ENCODE data around the gene ASTN2. TPM values are rescaled to one million over a fixed set of nuclear protein-coding genes. Genes with fewer than 3 reads are reported as not detected.

Gene ASTN2
- polyA plus RNA-seq, 1 experiment: 12.8 TPM

DNA sequence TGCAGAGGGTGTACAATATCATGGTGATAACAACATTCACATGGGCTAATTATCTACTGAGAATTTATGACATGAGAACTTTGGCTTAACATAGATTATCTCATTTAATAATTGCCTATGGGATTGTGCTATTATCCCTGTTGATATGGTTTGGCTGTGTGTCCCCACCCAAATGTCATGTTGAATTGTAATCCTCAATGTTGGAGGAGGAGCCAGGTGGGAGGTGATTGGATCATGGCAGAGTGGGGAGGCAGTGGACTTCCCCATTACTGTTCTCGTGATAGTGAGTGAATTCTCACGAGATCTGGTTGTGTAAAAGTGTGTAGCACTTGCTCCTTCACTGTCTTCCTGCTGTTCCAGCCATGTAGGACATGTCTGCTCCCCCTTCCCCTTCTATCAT, 541.4 kb downstream of the ASTN2 start:
- ChIA-PET CTCF (interaction anchor here (1.5 kb wide), 1 partner anchor 136 kb away, joined by 3 read pairs; no protein-coding TSS in a partner anchor), POLR2A (no interaction called here)
- Histone ChIP-seq H3K4me3 (ENCODE audit: low read depth, low read length) (no peak overlapping the region), H3K27me3 (ENCODE audit: control insufficient read depth, insufficient read depth, low read length) (no peaks in the 10 kb centered on the region), H3K36me3 (ENCODE audit: control insufficient read depth, insufficient read depth, low read length) (no peaks in the 10 kb centered on the region)
- TF ChIP-seq, protein P1, sequence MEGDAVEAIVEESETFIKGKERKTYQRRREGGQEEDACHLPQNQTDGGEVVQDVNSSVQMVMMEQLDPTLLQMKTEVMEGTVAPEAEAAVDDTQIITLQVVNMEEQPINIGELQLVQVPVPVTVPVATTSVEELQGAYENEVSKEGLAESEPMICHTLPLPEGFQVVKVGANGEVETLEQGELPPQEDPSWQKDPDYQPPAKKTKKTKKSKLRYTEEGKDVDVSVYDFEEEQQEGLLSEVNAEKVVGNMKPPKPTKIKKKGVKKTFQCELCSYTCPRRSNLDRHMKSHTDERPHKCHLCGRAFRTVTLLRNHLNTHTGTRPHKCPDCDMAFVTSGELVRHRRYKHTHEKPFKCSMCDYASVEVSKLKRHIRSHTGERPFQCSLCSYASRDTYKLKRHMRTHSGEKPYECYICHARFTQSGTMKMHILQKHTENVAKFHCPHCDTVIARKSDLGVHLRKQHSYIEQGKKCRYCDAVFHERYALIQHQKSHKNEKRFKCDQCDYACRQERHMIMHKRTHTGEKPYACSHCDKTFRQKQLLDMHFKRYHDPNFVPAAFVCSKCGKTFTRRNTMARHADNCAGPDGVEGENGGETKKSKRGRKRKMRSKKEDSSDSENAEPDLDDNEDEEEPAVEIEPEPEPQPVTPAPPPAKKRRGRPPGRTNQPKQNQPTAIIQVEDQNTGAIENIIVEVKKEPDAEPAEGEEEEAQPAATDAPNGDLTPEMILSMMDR (IDR thresholded peaks at IDR 0.05; ENCODE audit: insufficient read depth, low read depth, low read length): no peak
- DNase-seq (ENCODE audit: low read depth): no peak

DNA sequence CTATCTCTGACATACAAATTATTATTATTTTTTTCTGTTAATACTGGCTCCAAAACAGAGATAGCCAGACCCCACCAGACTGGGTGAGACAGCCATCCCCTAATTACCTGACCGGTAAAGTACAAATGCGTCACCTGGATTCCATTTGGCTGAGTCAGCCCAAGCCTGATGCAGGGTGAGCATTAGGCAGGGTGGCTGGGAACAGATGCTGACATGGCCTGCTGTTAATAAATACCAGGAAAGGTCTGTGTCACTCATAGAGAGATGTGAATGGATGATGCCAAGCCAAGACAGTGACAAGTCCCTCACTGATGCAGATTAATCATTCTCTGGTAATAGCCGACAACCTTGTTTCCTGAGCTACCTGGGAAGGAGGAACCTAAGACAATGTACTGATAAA, 544.3 kb downstream of the ASTN2 start:
- Histone ChIP-seq H3K36me3 (ENCODE audit: control insufficient read depth, insufficient read depth, low read length) (no peaks in the 10 kb centered on the region), H3K27me3 (ENCODE audit: control insufficient read depth, insufficient read depth, low read length) (no peaks in the 10 kb centered on the region), H3K4me3 (ENCODE audit: low read depth, low read length) (no peak overlapping the region)
- POLR2A ChIA-PET: no interaction called here
- CTCF ChIA-PET: interaction anchor here (0.9 to 2.7 kb wide), 4 partner anchors 9 to 134 kb away, joined by 4 to 13 read pairs (median 8); no protein-coding TSS in a partner anchor
- TF ChIP-seq, protein P1 (IDR thresholded peaks at IDR 0.05; ENCODE audit: insufficient read depth, low read depth, low read length): no peak
- DNase-seq (ENCODE audit: low read depth): no peak

- TF ChIP-seq, protein P1 (IDR thresholded peaks at IDR 0.05; ENCODE audit: insufficient read depth, low read depth, low read length): no peak
- CTCF ChIA-PET: interaction anchor here (0.6 kb wide), 2 partner anchors 23 to 131 kb away, joined by 3 read pairs; no protein-coding TSS in a partner anchor
Measured at GRCh38 chr9:116868201-116868600, 546.7 kb downstream of the ASTN2 start.

GRCh38 chr9:116861321-116861720, 553.5 kb downstream of the ASTN2 start:
- no peaks in the 10 kb centered on the region for H3K36me3 ChIP-seq (ENCODE audit: control insufficient read depth, insufficient read depth, low read length)
- DNase-seq (ENCODE audit: low read depth): no peak
- no peaks in the 10 kb centered on the region for H3K27me3 ChIP-seq (ENCODE audit: control insufficient read depth, insufficient read depth, low read length)
- CTCF ChIA-PET: interaction anchor here (0.7 to 9.2 kb wide), 18 partner anchors 8 to 1268 kb away, joined by 3 to 126 read pairs (median 4); no protein-coding TSS in a partner anchor
- TF ChIP-seq, protein P1 (IDR thresholded peaks at IDR 0.05; ENCODE audit: insufficient read depth, low read depth, low read length): no peak
- POLR2A ChIA-PET: interaction anchor here (0.5 kb wide), 1 partner anchor 15 kb away, joined by 4 read pairs; no protein-coding TSS in a partner anchor
- no peak overlapping the region for H3K4me3 ChIP-seq (ENCODE audit: low read depth, low read length)

More at GRCh38 chr9:116868201-116868600, 546.7 kb downstream of the ASTN2 start:
- POLR2A ChIA-PET: interaction anchor here (0.6 kb wide), 1 partner anchor 702 kb away, joined by 3 read pairs; no protein-coding TSS in a partner anchor
- no peak for DNase-seq (ENCODE audit: low read depth)
- no peaks in the 10 kb centered on the region for H3K36me3 ChIP-seq (ENCODE audit: control insufficient read depth, insufficient read depth, low read length)
- no peaks in the 10 kb centered on the region for H3K27me3 ChIP-seq (ENCODE audit: control insufficient read depth, insufficient read depth, low read length)
- no peak overlapping the region for H3K4me3 ChIP-seq (ENCODE audit: low read depth, low read length)

GRCh38 chr9:116860509-116861120, 554.2 kb downstream of the ASTN2 start:
- CTCF ChIA-PET: interaction anchor here (0.7 to 9.2 kb wide), 27 partner anchors 9 to 1267 kb away, joined by 3 to 126 read pairs (median 4); no protein-coding TSS in a partner anchor

More at GRCh38 chr9:116860509-116861120, 554.2 kb downstream of the ASTN2 start:
- Histone ChIP-seq H3K36me3 (ENCODE audit: control insufficient read depth, insufficient read depth, low read length) (no peaks in the 10 kb centered on the region), H3K4me3 (ENCODE audit: low read depth, low read length) (no peak overlapping the region), H3K27me3 (ENCODE audit: control insufficient read depth, insufficient read depth, low read length) (no peaks in the 10 kb centered on the region)
- DNase-seq (ENCODE audit: low read depth): peak; percentile 4
- TF ChIP-seq, protein P1 (IDR thresholded peaks at IDR 0.05; ENCODE audit: insufficient read depth, low read depth, low read length): peak; percentile 87
- POLR2A ChIA-PET: interaction anchor here (0.5 kb wide), 2 partner anchors 14 to 123 kb away, joined by 4 read pairs; no protein-coding TSS in a partner anchor
